Thoracic aorta (tissue), 2 donors: ENCODE measurements around the gene PCNT. TPM values are rescaled to one million over a fixed set of nuclear protein-coding genes. Genes with fewer than 3 reads are reported as not detected.

ENCODE experiments used
- ATAC-seq: fragments of 150-250 bp; one replicate; pipeline ENCODE4 v1.8.0; 2017; ENCODE audit warnings: low read depth; ENCODE audit not compliant: insufficient number of reproducible peaks, low FRiP score
- DNase-seq: peaks from one replicate; pipeline ENCODE4 v3.0.0-alpha.2; 2020; ENCODE audit warnings: low spot score
- H3K27ac ChIP-seq, 2 donors: fragments of 200-600 bp; sonication (generic); 1 replicate in 1 of 2; 2 replicates in 1 of 2; pipeline ENCODE4 v1.5.1; 2016; ENCODE audit warnings: mild to moderate bottlenecking in 2 of 2, moderate library complexity in 2 of 2
- H3K27me3 ChIP-seq: fragments of 200-600 bp; sonication (generic); replicated peaks from 2 replicates; pipeline ENCODE4 v1.6.0; 2016; ENCODE audit warnings: mild to moderate bottlenecking; ENCODE audit not compliant: insufficient read depth
- H3K36me3 ChIP-seq: fragments of 200-600 bp; sonication (generic); one replicate; pipeline ENCODE4 v1.5.1; 2016
- H3K4me1 ChIP-seq, 2 donors: fragments of 200-600 bp; sonication (generic); 1 replicate in 1 of 2; 2 replicates in 1 of 2; pipeline versions ENCODE4 v1.5.1 to v1.6.0; 2016; ENCODE audit warnings: low read depth in 2 of 2, mild to moderate bottlenecking in 1 of 2; ENCODE audit not compliant: control insufficient read depth in 1 of 2
- H3K4me3 ChIP-seq: fragments of 200-600 bp; sonication (generic); 2 replicates; pipeline ENCODE4 v1.5.1; 2016; ENCODE audit warnings: mild to moderate bottlenecking
- H3K9me3 ChIP-seq: fragments of 200-600 bp; sonication (generic); 2 replicates; pipeline ENCODE4 v1.5.1; 2016
- CTCF ChIP-seq: fragments of 200-600 bp; sonication (generic); IDR thresholded peaks from one replicate; pipeline ENCODE4 v1.5.1; 2019; ENCODE audit warnings: antibody characterized with exemption
- total RNA-seq, 2 donors: library from RNA; depleted of rRNA; stranded (reverse); fragments of >200 nt; gene quantifications; one replicate each; pipeline versions ENCODE4 v1.1.0 to v1.2.3, GENCODE V29; 2016

The PCNT gene
- total RNA-seq, 2 donors from 2014 or later, result 46.8 to 51.4 TPM

- no peak overlapping the region for H3K27ac ChIP-seq
- DNase-seq (no peak), ATAC-seq (no peak)
- no peak for TF ChIP-seq CTCF
- H3K36me3 ChIP-seq, result peaks cover 63% of the 10 kb centered on the region
- H3K4me3 ChIP-seq, result no peak overlapping the region
- no peaks in the 10 kb centered on the region for H3K4me1 ChIP-seq
- H3K9me3 ChIP-seq, result no peaks in the 10 kb centered on the region
- no peaks in the 10 kb centered on the region for H3K27me3 ChIP-seq
Observed at GRCh38 chr21:46434322-46434958, 110.5 kb downstream of the PCNT start.

GRCh38 chr21:46435786-46436227 is 111.9 kb downstream of the PCNT start:
- H3K4me3 ChIP-seq, result no peak overlapping the region
- peaks cover 66% of the 10 kb centered on the region for H3K36me3 ChIP-seq
- no peak for DNase-seq
- no peak for ATAC-seq
- H3K9me3 ChIP-seq, result no peaks in the 10 kb centered on the region
- no peak overlapping the region for H3K27ac ChIP-seq
- TF ChIP-seq CTCF, result no peak
- H3K27me3 ChIP-seq, result no peaks in the 10 kb centered on the region
- no peaks in the 10 kb centered on the region for H3K4me1 ChIP-seq

DNA sequence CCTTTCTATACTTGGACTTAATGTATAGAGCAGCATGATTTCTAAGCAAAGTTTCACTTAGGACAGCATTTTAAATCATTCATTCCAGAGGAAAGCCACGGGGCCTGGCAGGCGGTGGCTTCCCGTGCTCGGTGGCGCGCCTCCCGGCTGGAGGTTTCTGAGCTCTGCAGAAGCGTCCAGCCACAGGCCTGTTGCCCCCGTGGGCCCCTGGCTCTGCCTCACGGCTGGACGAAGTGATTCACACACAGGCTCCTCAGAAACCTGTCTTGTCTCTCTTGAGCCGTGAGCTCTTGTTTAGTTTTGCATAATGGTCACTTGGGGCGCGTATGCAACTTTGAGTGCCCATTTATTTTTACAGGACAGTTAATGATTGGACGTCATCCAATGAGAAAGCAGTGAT is 112.7 kb downstream of the PCNT start:
- H3K4me1 ChIP-seq, result no peaks in the 10 kb centered on the region
- no peak overlapping the region for H3K4me3 ChIP-seq
- H3K27me3 ChIP-seq, result no peaks in the 10 kb centered on the region
- H3K36me3 ChIP-seq, result peaks cover 66% of the 10 kb centered on the region
- no peaks in the 10 kb centered on the region for H3K9me3 ChIP-seq
- H3K27ac ChIP-seq, result no peak overlapping the region
- ATAC-seq (no peak), DNase-seq (no peak)
- no peak for TF ChIP-seq CTCF

DNA sequence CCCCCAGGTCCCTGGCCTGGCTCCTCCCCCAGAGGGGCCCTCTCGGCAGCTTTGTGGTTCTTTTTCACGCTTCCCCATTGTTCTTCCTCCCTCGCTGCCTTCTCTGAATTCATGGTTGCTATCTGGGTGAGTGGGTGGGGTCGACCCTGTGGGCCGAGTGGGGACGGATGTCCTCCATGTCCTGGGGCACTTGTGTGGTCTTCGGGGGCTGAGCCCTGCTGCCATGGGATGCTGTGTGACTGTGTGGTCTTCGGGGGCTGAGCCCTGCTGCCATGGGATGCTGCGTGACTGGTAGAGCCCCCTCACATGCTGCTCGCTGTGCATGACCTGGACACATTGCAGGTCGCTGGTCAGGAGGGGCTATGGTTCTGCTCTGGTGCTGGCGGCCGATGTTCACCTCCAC is 113.1 kb downstream of the PCNT start:
- H3K27ac ChIP-seq, result no peak overlapping the region
- no peaks in the 10 kb centered on the region for H3K27me3 ChIP-seq
- no peak for TF ChIP-seq CTCF
- ATAC-seq, result no peak
- H3K36me3 ChIP-seq, result peaks cover 67% of the 10 kb centered on the region
- no peak overlapping the region for H3K4me3 ChIP-seq
- no peaks in the 10 kb centered on the region for H3K9me3 ChIP-seq
- no peak for DNase-seq
- no peaks in the 10 kb centered on the region for H3K4me1 ChIP-seq

DNA sequence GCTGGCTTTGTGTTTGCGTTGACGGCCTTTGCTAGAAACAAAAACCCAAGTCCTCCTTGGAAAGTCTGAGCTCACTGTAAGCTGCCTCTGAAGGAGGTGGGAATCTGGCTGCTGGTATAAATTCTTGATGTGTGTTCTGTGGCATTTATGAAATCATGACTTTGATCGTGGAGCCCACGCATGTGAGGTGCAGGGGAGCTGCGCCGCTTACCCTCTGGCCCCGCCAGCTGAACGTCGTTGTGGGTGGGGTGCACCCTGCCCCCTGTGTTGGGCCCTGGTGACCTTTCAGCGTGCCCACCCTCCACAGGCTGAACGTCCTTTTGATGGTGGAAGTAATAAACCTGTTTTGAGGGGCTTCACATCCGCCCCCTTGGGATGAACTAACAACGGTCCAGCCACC is 113.6 kb downstream of the PCNT start:
- H3K9me3 ChIP-seq, result no peaks in the 10 kb centered on the region
- TF ChIP-seq CTCF, result no peak
- no peak for DNase-seq

More for the DNA sequence above, 113.6 kb downstream of the PCNT start:
- peaks cover 66% of the 10 kb centered on the region for H3K36me3 ChIP-seq
- no peak for ATAC-seq
- no peak overlapping the region for H3K27ac ChIP-seq
- no peaks in the 10 kb centered on the region for H3K4me1 ChIP-seq
- no peak overlapping the region for H3K4me3 ChIP-seq
- H3K27me3 ChIP-seq, result no peaks in the 10 kb centered on the region
